EL (cell line): Measurements from ENCODE around the gene PPP1R15B.

Source experiments
- DNase-seq: peaks from one replicate; pipeline ENCODE4 v3.0.0-alpha.2; 2016

The PPP1R15B gene

GRCh38 chr1:204420039-204421004 lies 8.7 kb upstream of the PPP1R15B start:
- no peak for DNase-seq

- peak; percentile 83 for DNase-seq
Observed at GRCh38 chr1:204419064-204419403, 7.4 kb upstream of the PPP1R15B start.

GRCh38 chr1:204418174-204419063 lies 6.8 kb upstream of the PPP1R15B start:
- peak; percentile 65 for DNase-seq

- peak; percentile 99 for DNase-seq
Observed at GRCh38 chr1:204417074-204417997, 5.7 kb upstream of the PPP1R15B start.

- no peak for DNase-seq
Observed at GRCh38 chr1:204416589-204417073, 5.0 kb upstream of the PPP1R15B start.

- DNase-seq = no peak
Observed at GRCh38 chr1:204415351-204415750, 3.7 kb upstream of the PPP1R15B start.

- DNase-seq = no peak
Observed at GRCh38 chr1:204414016-204414415, 2.4 kb upstream of the PPP1R15B start.

- no peak for DNase-seq
Observed at GRCh38 chr1:204413170-204413535, 1.5 kb upstream of the PPP1R15B start.

- DNase-seq = peak; percentile 49
Observed at GRCh38 chr1:204410688-204411450, 748 bp downstream of the PPP1R15B start.

- DNase-seq = no peak
Observed at GRCh38 chr1:204409836-204410687, 1.6 kb downstream of the PPP1R15B start.

- peak; percentile 16 for DNase-seq
Observed at GRCh38 chr1:204409123-204409522, 2.5 kb downstream of the PPP1R15B start.

- DNase-seq = no peak
Observed at GRCh38 chr1:204408602-204409001, 3.0 kb downstream of the PPP1R15B start.

GRCh38 chr1:204408074-204408507 lies 3.5 kb downstream of the PPP1R15B start:
- DNase-seq = peak; percentile 75

- no peak for DNase-seq
Observed at GRCh38 chr1:204407295-204407971, 4.2 kb downstream of the PPP1R15B start.

- DNase-seq = no peak
Observed at GRCh38 chr1:204406621-204407020, 5.0 kb downstream of the PPP1R15B start.

- no peak for DNase-seq
Observed at GRCh38 chr1:204405988-204406387, 5.6 kb downstream of the PPP1R15B start.

GRCh38 chr1:204404629-204405028 lies 7.0 kb downstream of the PPP1R15B start:
- no peak for DNase-seq

GRCh38 chr1:204402391-204402790 lies 9.2 kb downstream of the PPP1R15B start:
- no peak for DNase-seq

GRCh38 chr1:204401730-204402129 lies 9.9 kb downstream of the PPP1R15B start:
- no peak for DNase-seq
